Endodermal cell (in vitro differentiated cells): ENCODE measurements around the gene LTBP1. TPM values are rescaled to one million over a fixed set of nuclear protein-coding genes. Genes with fewer than 3 reads are reported as not detected.
"Not testable (repeated sequence)": the region's sequence is repeated elsewhere in the genome, so short reads cannot be mapped to it uniquely, and the experiment has no call there.

ENCODE experiments used
- DNase-seq: peaks from one replicate; pipeline ENCODE4 v3.0.0-alpha.2; 2017
- H3K27ac ChIP-seq: 2 replicates; pipeline ENCODE4 v1.5.1; 2013; ENCODE audit warnings: mild to moderate bottlenecking, low read depth, low read length, moderate library complexity
- H3K27me3 ChIP-seq: 2 replicates; pipeline ENCODE4 v1.6.1; 2013; ENCODE audit warnings: mild to moderate bottlenecking, low read length, moderate library complexity; ENCODE audit not compliant: insufficient read depth, control insufficient read depth, poor library complexity, severe bottlenecking
- H3K36me3 ChIP-seq: 2 replicates; pipeline ENCODE4 v1.7.0; 2013; ENCODE audit warnings: mild to moderate bottlenecking, low read length, moderate library complexity; ENCODE audit not compliant: control insufficient read depth, insufficient read depth
- H3K4me1 ChIP-seq: one replicate; pipeline ENCODE4 v1.7.0; 2013; ENCODE audit warnings: low read length; ENCODE audit not compliant: control insufficient read depth, insufficient read depth
- H3K4me3 ChIP-seq: 2 replicates; pipeline ENCODE4 v1.5.1; 2013; ENCODE audit warnings: mild to moderate bottlenecking, low read length, moderate library complexity
- H3K9ac ChIP-seq: 2 replicates; pipeline ENCODE4 v1.6.1; 2013; ENCODE audit warnings: mild to moderate bottlenecking, low read length, moderate library complexity; ENCODE audit not compliant: poor library complexity, severe bottlenecking; ENCODE audit errors: extremely low read depth
- H3K9me3 ChIP-seq: 2 replicates; pipeline ENCODE4 v1.6.1; 2013; ENCODE audit warnings: mild to moderate bottlenecking, low read length, moderate library complexity; ENCODE audit not compliant: control insufficient read depth
- H3K27ac Mint-ChIP-seq: 2 replicates; pipeline ENCODE4 v1.8.0; 2020; ENCODE audit warnings: mixed read lengths
- H3K27me3 Mint-ChIP-seq: 2 replicates; pipeline ENCODE4 v1.8.0; 2021; ENCODE audit warnings: mild to moderate bottlenecking, mixed read lengths; ENCODE audit not compliant: insufficient read depth
- H3K36me3 Mint-ChIP-seq: 2 replicates; pipeline ENCODE4 v1.8.0; 2020; ENCODE audit warnings: low read depth, mixed read lengths
- H3K4me1 Mint-ChIP-seq: 2 replicates; pipeline ENCODE4 v1.8.0; 2020; ENCODE audit warnings: mixed read lengths
- H3K4me3 Mint-ChIP-seq: 2 replicates; pipeline ENCODE4 v1.8.0; 2020; ENCODE audit warnings: mild to moderate bottlenecking, moderate library complexity, mixed read lengths
- H3K9me3 Mint-ChIP-seq: 2 replicates; pipeline ENCODE4 v1.8.0; 2020; ENCODE audit warnings: mild to moderate bottlenecking, mixed read lengths
- CTCF ChIP-seq: fragments of 200-600 bp; sonication (generic); conservative IDR thresholded peaks from 2 replicates; pipeline ENCODE4 v1.5.0; 2021; ENCODE audit warnings: antibody characterized with exemption, mild to moderate bottlenecking
- WGBS, 2 experiments: methylation state at CpG; one replicate each; pipeline versions ENCODE4 v1.1.5 to v1.1.7; 2013; ENCODE audit warnings: missing lambda C conversion rate in 2 of 2, mixed read lengths in 1 of 2; ENCODE audit not compliant: insufficient coverage in 1 of 2, insufficient read length in 1 of 2; 5-methylcytosine and 5-hydroxymethylcytosine counted together
- total RNA-seq, 2 donors: library from RNA; stranded (reverse); fragmentation: NEBNext Ultra II Directional in 1 of 2; extraction: Animal tissue kit (Norgen Biotek cat#: 25700) in 1 of 2; gene quantifications; 2 replicates in 1 of 2; 3 replicates in 1 of 2; pipeline ENCODE4 v1.2.1, GENCODE V29; 2021

LTBP1 gene
- total RNA-seq, 2 donors from 2014 or later, result 43.2 to 43.4 TPM

DNA sequence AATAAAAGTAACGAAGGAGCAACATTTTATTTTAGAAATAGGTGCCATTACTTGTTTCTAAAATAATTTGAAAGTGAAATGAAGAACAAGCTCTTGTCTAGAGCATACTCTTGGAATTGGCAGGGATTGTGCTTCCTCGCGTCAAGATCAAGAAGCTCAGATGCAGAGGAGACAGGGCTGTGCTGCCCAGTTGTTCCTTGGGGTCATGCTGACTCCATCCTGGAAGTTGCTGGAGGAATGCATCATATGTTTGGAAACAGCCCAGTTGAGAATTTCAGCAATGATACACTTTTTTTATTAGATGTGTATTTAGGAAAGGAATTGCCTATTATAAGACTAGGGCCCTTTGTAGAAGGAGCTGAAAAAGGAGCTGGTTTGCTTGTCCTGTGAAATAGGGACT lies 17.2 kb downstream of the LTBP1 start:
- no peak for DNase-seq
- no peak for TF ChIP-seq CTCF
- H3K27me3 ChIP-seq, result no peaks in the 10 kb centered on the region
- no peak overlapping the region for H3K9ac ChIP-seq
- H3K4me3 ChIP-seq, result no peak overlapping the region
- peaks cover 5% of the 10 kb centered on the region for H3K4me1 Mint-ChIP-seq
- no peaks in the 10 kb centered on the region for H3K36me3 ChIP-seq
- no peak overlapping the region for H3K27ac ChIP-seq
- no peak overlapping the region for H3K27ac Mint-ChIP-seq
- H3K27me3 Mint-ChIP-seq, result no peaks in the 10 kb centered on the region
- H3K9me3 Mint-ChIP-seq, result no peaks in the 10 kb centered on the region
- WGBS, 2 experiments, result 95 to 97% methylated on average over 3 of the region's 3 CpGs
- no peaks in the 10 kb centered on the region for H3K9me3 ChIP-seq
- peaks cover 2% of the 10 kb centered on the region for H3K36me3 Mint-ChIP-seq
- no peak overlapping the region for H3K4me3 Mint-ChIP-seq
- H3K4me1 ChIP-seq, result no peaks in the 10 kb centered on the region

DNA sequence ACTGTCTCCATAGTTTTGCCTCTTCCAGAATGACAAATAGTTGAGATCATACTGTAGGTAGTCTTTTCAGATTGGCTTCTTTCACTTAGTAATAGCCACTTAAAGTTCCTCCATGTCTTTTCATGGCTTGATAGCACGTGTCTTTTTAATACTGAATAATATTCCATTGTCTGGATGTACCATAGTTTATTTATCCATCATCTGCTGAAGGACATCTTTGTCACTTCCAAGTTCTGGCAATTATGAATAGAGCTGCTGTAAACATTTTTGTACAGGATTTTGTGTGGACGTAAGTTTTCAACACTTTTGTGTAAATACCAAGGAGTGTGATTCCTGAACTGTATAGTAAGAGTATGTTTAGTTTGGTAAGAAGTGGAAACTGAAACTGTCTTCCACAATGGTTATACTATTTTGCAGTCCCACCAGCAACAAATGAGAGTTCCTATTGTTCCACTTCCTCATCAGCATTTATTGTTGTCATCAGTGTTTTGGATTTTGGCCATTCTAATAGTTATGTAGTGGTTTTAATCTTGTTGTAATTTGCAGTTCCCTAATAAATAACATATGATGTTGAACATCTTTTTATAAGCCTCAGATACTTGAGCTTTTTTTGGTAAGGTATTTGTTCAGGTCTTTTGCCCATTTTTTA lies 18.9 kb downstream of the LTBP1 start:
- no peak overlapping the region for H3K4me3 ChIP-seq
- H3K27ac ChIP-seq, result no peak overlapping the region
- TF ChIP-seq CTCF, result no peak
- no peaks in the 10 kb centered on the region for H3K27me3 ChIP-seq
- Mint-ChIP-seq H3K36me3 (no peaks in the 10 kb centered on the region), H3K27ac (no peak overlapping the region), H3K4me1 (peaks cover 1% of the 10 kb centered on the region), H3K4me3 (no peak overlapping the region), H3K27me3 (no peaks in the 10 kb centered on the region), H3K9me3 (peaks cover 6% of the 10 kb centered on the region)
- 82 to 90% methylated on average over 2 of the region's 2 CpGs for WGBS, 2 experiments
- DNase-seq, result no peak
- no peaks in the 10 kb centered on the region for H3K4me1 ChIP-seq
- H3K36me3 ChIP-seq, result no peaks in the 10 kb centered on the region
- H3K9me3 ChIP-seq, result no peaks in the 10 kb centered on the region
- no peak overlapping the region for H3K9ac ChIP-seq

GRCh38 chr2:32969444-32970162 lies 22.9 kb downstream of the LTBP1 start:
- 93 to 100% methylated on average over 1 to 2 of the region's 2 CpGs for WGBS, 2 experiments
- H3K9me3 ChIP-seq, result peaks cover 12% of the 10 kb centered on the region
- no peaks in the 10 kb centered on the region for H3K4me1 ChIP-seq
- no peaks in the 10 kb centered on the region for H3K27me3 Mint-ChIP-seq
- no peak overlapping the region for H3K4me3 Mint-ChIP-seq
- no peaks in the 10 kb centered on the region for H3K4me1 Mint-ChIP-seq
- H3K9ac ChIP-seq, result no peak overlapping the region
- no peak overlapping the region for H3K27ac ChIP-seq
- H3K36me3 Mint-ChIP-seq, result no peaks in the 10 kb centered on the region
- no peak overlapping the region for H3K27ac Mint-ChIP-seq
- no peak for DNase-seq
- H3K9me3 Mint-ChIP-seq, result peaks cover 22% of the 10 kb centered on the region
- TF ChIP-seq CTCF, result no peak
- no peaks in the 10 kb centered on the region for H3K27me3 ChIP-seq
- H3K36me3 ChIP-seq, result no peaks in the 10 kb centered on the region
- H3K4me3 ChIP-seq, result no peak overlapping the region

- H3K27me3 Mint-ChIP-seq, H3K27me3 ChIP-seq, H3K4me3 ChIP-seq, DNase-seq, H3K27ac ChIP-seq, H3K4me3 Mint-ChIP-seq, H3K4me1 Mint-ChIP-seq, H3K36me3 Mint-ChIP-seq, H3K36me3 ChIP-seq, H3K4me1 ChIP-seq, H3K27ac Mint-ChIP-seq, H3K9ac ChIP-seq: not testable (repeated sequence)
- WGBS, 2 experiments, result 100% methylated on average over 1 of the region's 1 CpG; no CpG with 5 or more reads in 1 of the 2 experiments
- H3K9me3 Mint-ChIP-seq, result peaks cover 30% of the 10 kb centered on the region
- peaks cover 16% of the 10 kb centered on the region for H3K9me3 ChIP-seq
Observed at GRCh38 chr2:32973772-32974171, 27.0 kb downstream of the LTBP1 start.
